Left ventricle myocardium inferior (tissue), 1 donor: ENCODE data around the gene PPP1R9A. TPM values are rescaled to one million over a fixed set of nuclear protein-coding genes. Genes with fewer than 3 reads are reported as not detected.

Experiments
- DNase-seq: peaks from one replicate; pipeline ENCODE4 v3.0.0-alpha.2; 2020
- H3K27ac ChIP-seq: fragments of 200-600 bp; replicated peaks from 2 replicates; pipeline ENCODE4 v1.8.0; 2021
- H3K27me3 ChIP-seq: fragments of 200-600 bp; 2 replicates; pipeline ENCODE4 v1.8.0; 2021; ENCODE audit warnings: low read depth
- H3K36me3 ChIP-seq: fragments of 200-600 bp; 2 replicates; pipeline ENCODE4 v1.8.0; 2021
- H3K4me1 ChIP-seq: fragments of 200-600 bp; 2 replicates; pipeline ENCODE4 v1.8.0; 2021
- H3K4me3 ChIP-seq: fragments of 200-600 bp; 2 replicates; pipeline ENCODE4 v1.8.0; 2021; ENCODE audit warnings: mild to moderate bottlenecking, moderate library complexity
- H3K9me3 ChIP-seq: fragments of 200-600 bp; replicated peaks from 2 replicates; pipeline ENCODE4 v1.8.0; 2021
- intact Hi-C: fragments of 100-400 bp; cut with micrococcal nuclease; formaldehyde crosslinking; loops from one replicate; pipeline ENCODE4 v1.11.0; 2022
- total RNA-seq: library from RNA; stranded (reverse); fragmentation: NEBNext Ultra II Directional; extraction: Animal tissue kit (Norgen Biotek cat#: 25700); gene quantifications from one replicate; pipeline ENCODE4 v1.2.1, GENCODE V29; 2021
- TF ChIP-seq, protein P1 (sequence below): fragments of 200-600 bp; IDR thresholded peaks from 2 replicates; pipeline ENCODE4 v1.8.0; 2021; ENCODE audit warnings: antibody characterized with exemption, mild to moderate bottlenecking, borderline replicate concordance
- donor health status: DM: no; HTN: yes; CAD: no; lungs with severe emphysema.

Gene PPP1R9A
- total RNA-seq, 1 donor from 2014 or later, result 27.6 TPM

DNA sequence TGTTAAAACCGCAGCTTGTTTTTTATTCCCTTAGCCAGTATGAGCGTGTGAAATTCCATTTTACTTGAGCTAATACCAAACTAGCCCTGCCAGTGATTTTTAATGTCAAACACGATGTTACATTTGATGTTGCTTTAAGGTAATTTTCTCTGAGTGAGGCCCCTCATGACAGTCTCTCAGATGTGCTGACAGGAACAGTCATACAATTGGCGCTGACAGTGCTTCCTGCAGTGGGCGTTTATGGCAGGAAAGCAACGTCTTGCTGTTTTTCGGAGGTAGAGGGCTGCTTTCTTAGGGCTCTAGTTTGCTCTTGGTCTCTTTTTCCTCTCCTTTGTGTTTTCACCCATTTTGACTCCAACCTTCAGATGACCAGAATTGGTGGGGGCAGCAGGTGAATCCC, 397.6 kb downstream of the PPP1R9A start:
- no peak overlapping the region for H3K4me3 ChIP-seq
- no peaks in the 10 kb centered on the region for H3K27me3 ChIP-seq
- no peak overlapping the region for H3K27ac ChIP-seq
- no peaks in the 10 kb centered on the region for H3K4me1 ChIP-seq
- TF ChIP-seq, protein P1, sequence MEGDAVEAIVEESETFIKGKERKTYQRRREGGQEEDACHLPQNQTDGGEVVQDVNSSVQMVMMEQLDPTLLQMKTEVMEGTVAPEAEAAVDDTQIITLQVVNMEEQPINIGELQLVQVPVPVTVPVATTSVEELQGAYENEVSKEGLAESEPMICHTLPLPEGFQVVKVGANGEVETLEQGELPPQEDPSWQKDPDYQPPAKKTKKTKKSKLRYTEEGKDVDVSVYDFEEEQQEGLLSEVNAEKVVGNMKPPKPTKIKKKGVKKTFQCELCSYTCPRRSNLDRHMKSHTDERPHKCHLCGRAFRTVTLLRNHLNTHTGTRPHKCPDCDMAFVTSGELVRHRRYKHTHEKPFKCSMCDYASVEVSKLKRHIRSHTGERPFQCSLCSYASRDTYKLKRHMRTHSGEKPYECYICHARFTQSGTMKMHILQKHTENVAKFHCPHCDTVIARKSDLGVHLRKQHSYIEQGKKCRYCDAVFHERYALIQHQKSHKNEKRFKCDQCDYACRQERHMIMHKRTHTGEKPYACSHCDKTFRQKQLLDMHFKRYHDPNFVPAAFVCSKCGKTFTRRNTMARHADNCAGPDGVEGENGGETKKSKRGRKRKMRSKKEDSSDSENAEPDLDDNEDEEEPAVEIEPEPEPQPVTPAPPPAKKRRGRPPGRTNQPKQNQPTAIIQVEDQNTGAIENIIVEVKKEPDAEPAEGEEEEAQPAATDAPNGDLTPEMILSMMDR, result no peak
- intact Hi-C loops, result no loop called here
- no peak for DNase-seq
- H3K9me3 ChIP-seq, result no peaks in the 10 kb centered on the region
- no peaks in the 10 kb centered on the region for H3K36me3 ChIP-seq

DNA sequence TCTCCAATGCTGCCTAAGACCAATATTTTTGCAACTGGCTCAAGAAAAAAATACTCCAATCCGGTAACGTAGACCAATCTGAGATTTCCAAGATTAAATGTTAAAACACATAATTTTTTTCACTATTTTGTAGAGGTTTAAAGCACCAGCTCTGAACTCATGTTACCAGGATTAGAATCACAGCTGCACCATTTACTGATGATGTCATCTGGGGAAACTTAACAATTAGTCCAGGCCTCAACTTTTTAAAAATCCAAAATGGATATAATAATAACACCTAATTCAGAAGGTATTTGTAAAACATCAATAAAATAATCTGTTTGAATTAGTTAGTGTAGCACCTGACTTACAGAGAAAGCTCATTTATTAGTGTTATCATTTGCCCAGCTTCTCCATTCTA, 402.6 kb downstream of the PPP1R9A start:
- TF ChIP-seq, protein P1, result no peak

DNA sequence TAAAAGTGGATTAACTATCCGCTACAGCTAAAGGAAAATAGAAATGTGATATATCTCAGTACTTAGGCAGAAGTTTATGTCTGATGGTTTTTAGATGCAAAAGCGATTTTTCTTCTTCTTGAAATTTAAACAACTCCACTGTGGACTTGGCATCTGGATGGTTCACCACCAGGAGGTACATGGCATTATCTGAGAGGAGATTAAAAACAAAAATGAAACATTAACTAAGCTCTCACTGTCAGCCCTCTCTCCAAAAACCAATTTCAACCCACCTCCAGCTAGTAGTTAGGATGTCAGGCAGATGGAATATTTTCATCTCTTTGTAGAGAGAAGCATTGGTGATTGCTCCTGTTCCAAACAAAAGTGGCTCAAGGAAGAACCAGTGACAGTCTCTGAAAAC, 404.0 kb downstream of the PPP1R9A start:
- no peak for DNase-seq
- Histone ChIP-seq H3K27ac (no peak overlapping the region), H3K4me3 (no peak overlapping the region), H3K9me3 (no peaks in the 10 kb centered on the region), H3K27me3 (no peaks in the 10 kb centered on the region), H3K36me3 (no peaks in the 10 kb centered on the region), H3K4me1 (no peaks in the 10 kb centered on the region)
- TF ChIP-seq, protein P1, result no peak
- intact Hi-C loops, result no loop called here

More for the DNA sequence above, 402.6 kb downstream of the PPP1R9A start:
- H3K4me1 ChIP-seq, result no peaks in the 10 kb centered on the region
- no peaks in the 10 kb centered on the region for H3K27me3 ChIP-seq
- no peak for DNase-seq
- no peaks in the 10 kb centered on the region for H3K36me3 ChIP-seq
- intact Hi-C loops, result no loop called here
- H3K9me3 ChIP-seq, result no peaks in the 10 kb centered on the region
- no peak overlapping the region for H3K4me3 ChIP-seq
- no peak overlapping the region for H3K27ac ChIP-seq

DNA sequence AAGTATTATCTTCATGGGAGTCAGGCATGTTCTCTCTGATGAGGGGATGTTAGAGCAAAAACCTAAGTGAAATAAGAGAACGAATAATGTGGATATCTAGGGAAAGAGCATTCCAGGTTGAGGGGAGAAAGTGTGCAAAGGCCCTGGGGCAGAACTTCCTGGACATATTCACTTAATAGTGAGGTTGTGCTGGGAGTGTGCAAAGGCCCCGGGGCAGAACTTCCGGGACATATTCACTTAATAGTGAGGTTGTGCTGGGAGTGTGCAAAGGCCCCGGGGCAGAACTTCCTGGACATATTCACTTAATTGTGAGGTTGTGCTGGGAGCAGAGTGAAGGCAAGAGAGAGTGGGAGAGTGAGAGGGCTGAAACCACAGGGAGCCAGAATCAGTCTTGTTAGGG, 405.2 kb downstream of the PPP1R9A start:
- Histone ChIP-seq H3K4me3 (no peak overlapping the region), H3K9me3 (no peaks in the 10 kb centered on the region), H3K36me3 (no peaks in the 10 kb centered on the region), H3K27ac (no peak overlapping the region), H3K27me3 (no peaks in the 10 kb centered on the region), H3K4me1 (no peaks in the 10 kb centered on the region)
- DNase-seq, result no peak
- intact Hi-C loops, result no loop called here
- TF ChIP-seq, protein P1, result no peak

DNA sequence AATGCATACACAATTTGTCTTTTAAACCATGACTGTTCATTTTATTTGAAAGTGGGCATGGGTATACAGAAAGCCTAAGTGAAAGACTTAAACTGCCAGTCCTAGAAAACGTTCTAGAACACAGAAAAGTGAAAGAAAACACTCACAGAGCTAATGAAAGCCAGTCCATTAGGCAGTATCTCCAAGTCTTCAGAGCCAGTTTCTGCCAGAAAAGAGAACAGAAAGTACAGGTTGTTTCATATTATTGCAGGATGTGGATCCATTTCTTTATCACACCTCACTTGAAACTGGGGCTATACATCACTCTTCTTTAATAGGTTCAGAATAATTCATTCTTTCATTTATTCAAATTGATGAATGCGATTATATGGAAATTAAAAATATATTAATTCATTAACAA, 409.2 kb downstream of the PPP1R9A start:
- no peaks in the 10 kb centered on the region for H3K27me3 ChIP-seq
- no peak overlapping the region for H3K4me3 ChIP-seq
- TF ChIP-seq, protein P1, result no peak
- H3K4me1 ChIP-seq, result no peaks in the 10 kb centered on the region
- no peak overlapping the region for H3K27ac ChIP-seq
- DNase-seq, result no peak
- H3K36me3 ChIP-seq, result no peaks in the 10 kb centered on the region
- no peaks in the 10 kb centered on the region for H3K9me3 ChIP-seq
- intact Hi-C loops, result no loop called here

DNA sequence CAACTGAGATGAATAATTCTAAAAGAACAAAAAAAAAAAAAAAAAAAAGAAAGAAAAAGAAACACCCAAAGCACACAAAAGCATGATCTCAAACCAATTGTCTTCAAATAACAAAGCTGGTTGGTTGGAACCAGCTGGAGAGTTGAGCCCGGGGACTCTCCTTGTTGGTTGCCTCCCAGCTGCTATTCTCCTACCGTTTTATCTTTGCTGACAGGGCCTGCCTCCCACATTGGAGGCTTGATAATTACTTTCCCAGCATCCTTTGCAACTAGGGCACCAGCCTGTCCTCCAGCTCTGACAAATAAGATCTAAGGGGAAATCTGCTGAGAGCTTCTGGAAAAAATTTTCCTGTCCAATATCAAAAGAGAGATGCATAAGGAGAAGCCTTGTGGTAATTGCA, 410.2 kb downstream of the PPP1R9A start:
- intact Hi-C loops, result no loop called here

More for the DNA sequence above, 410.2 kb downstream of the PPP1R9A start:
- no peak for DNase-seq
- H3K27ac ChIP-seq, result no peak overlapping the region
- TF ChIP-seq, protein P1, result no peak
- no peaks in the 10 kb centered on the region for H3K36me3 ChIP-seq
- no peaks in the 10 kb centered on the region for H3K9me3 ChIP-seq
- H3K27me3 ChIP-seq, result no peaks in the 10 kb centered on the region
- no peaks in the 10 kb centered on the region for H3K4me1 ChIP-seq
- H3K4me3 ChIP-seq, result no peak overlapping the region
